ENCODE measurements around the gene STK39.

DNA sequence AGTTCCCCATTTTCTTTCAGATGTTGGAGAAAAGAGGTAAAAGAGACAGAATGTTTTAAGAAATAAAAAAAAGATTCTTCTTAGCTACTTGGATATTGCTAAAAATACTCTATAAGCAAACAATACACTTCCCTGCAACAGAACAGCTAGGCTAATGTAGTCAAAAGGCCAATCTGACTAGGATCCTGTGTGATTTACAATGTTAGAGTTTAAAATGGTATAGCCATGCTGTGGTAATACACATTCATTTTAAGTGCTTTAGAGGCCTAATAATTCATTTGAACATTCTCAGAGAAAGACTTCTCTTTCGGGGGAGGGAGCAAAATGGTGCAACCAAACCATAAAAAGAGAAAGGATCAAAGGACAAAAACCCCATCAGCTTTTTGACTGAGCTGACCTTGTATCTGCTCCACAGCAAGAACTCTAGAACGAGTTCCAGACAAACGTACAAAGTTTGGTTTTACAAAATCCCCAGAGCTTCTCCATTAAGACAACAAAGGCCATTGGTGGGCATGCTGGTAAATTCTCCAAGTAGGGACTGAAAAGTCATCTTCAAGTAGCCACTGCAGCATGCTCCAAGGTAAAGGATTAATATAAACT lies 200.2 kb downstream of the STK39 start:
- TF ChIP-seq, protein P1, sequence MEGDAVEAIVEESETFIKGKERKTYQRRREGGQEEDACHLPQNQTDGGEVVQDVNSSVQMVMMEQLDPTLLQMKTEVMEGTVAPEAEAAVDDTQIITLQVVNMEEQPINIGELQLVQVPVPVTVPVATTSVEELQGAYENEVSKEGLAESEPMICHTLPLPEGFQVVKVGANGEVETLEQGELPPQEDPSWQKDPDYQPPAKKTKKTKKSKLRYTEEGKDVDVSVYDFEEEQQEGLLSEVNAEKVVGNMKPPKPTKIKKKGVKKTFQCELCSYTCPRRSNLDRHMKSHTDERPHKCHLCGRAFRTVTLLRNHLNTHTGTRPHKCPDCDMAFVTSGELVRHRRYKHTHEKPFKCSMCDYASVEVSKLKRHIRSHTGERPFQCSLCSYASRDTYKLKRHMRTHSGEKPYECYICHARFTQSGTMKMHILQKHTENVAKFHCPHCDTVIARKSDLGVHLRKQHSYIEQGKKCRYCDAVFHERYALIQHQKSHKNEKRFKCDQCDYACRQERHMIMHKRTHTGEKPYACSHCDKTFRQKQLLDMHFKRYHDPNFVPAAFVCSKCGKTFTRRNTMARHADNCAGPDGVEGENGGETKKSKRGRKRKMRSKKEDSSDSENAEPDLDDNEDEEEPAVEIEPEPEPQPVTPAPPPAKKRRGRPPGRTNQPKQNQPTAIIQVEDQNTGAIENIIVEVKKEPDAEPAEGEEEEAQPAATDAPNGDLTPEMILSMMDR (optimal IDR thresholded peaks at IDR 0.05 in 1 of 3, IDR thresholded peaks at IDR 0.05 in 1 of 3, conservative IDR thresholded peaks at IDR 0.05 in 1 of 3; ENCODE audit: extremely low read depth in 1 of 3, insufficient read depth in 2 of 3, low read length in 3 of 3): no peak
- no peak for TF ChIP-seq EZH2 (IDR thresholded peaks at IDR 0.05; ENCODE audit: low read length)
